ENCODE data around the gene PHAF1.

Gene PHAF1

GRCh38 chr16:67109407-67110135 is at the start of gene PHAF1:
Gene PHAF1 (plus strand): TSS chr16:67109941. CDS start chr16:67110176, 235 bp downstream.
- peak; percentile 99 for DNase-seq (ENCODE audit: low spot score)

- no peak for DNase-seq (ENCODE audit: low spot score)
Observed at GRCh38 chr16:67063008-67063407, 46.7 kb upstream of the PHAF1 start.

GRCh38 chr16:67068212-67068753 is 41.5 kb upstream of the PHAF1 start:
- no peak for DNase-seq (ENCODE audit: low spot score)

- no peak for DNase-seq (ENCODE audit: low spot score)
Observed at GRCh38 chr16:67071476-67072048, 38.2 kb upstream of the PHAF1 start.

- no peak for DNase-seq (ENCODE audit: low spot score)
Observed at GRCh38 chr16:67075331-67075730, 34.4 kb upstream of the PHAF1 start.

- DNase-seq (ENCODE audit: low spot score): no peak
Observed at GRCh38 chr16:67077871-67078270, 31.9 kb upstream of the PHAF1 start.

- no peak for DNase-seq (ENCODE audit: low spot score)
Observed at GRCh38 chr16:67082100-67082499, 27.6 kb upstream of the PHAF1 start.

GRCh38 chr16:67082891-67083290 is 26.9 kb upstream of the PHAF1 start:
- no peak for DNase-seq (ENCODE audit: low spot score)

GRCh38 chr16:67084345-67085028 is 25.3 kb upstream of the PHAF1 start:
- no peak for DNase-seq (ENCODE audit: low spot score)

GRCh38 chr16:67086822-67087221 is 22.9 kb upstream of the PHAF1 start:
- DNase-seq (ENCODE audit: low spot score): no peak

GRCh38 chr16:67087291-67087690 is 22.4 kb upstream of the PHAF1 start:
- DNase-seq (ENCODE audit: low spot score): no peak

GRCh38 chr16:67087803-67088202 is 21.9 kb upstream of the PHAF1 start:
- DNase-seq (ENCODE audit: low spot score): no peak

- no peak for DNase-seq (ENCODE audit: low spot score)
Observed at GRCh38 chr16:67088551-67088950, 21.2 kb upstream of the PHAF1 start.

- no peak for DNase-seq (ENCODE audit: low spot score)
Observed at GRCh38 chr16:67089101-67089500, 20.6 kb upstream of the PHAF1 start.

- no peak for DNase-seq (ENCODE audit: low spot score)
Observed at GRCh38 chr16:67091906-67092566, 17.7 kb upstream of the PHAF1 start.

- DNase-seq (ENCODE audit: low spot score): no peak
Observed at GRCh38 chr16:67093098-67093726, 16.5 kb upstream of the PHAF1 start.

- no peak for DNase-seq (ENCODE audit: low spot score)
Observed at GRCh38 chr16:67098599-67098998, 11.1 kb upstream of the PHAF1 start.

- DNase-seq (ENCODE audit: low spot score): no peak
Observed at GRCh38 chr16:67100569-67101310, 9.0 kb upstream of the PHAF1 start.

- no peak for DNase-seq (ENCODE audit: low spot score)
Observed at GRCh38 chr16:67101311-67102082, 8.2 kb upstream of the PHAF1 start.

GRCh38 chr16:67104061-67104460 is 5.7 kb upstream of the PHAF1 start:
- DNase-seq (ENCODE audit: low spot score): no peak
